GM23248 (cell line): ENCODE results near the gene THSD4. TPM values are rescaled to one million over a fixed set of nuclear protein-coding genes. Genes with fewer than 3 reads are reported as not detected.

Experiments used
- DNase-seq: peaks from one replicate; pipeline ENCODE4 v3.0.0-alpha.2; 2015
- H2AFZ ChIP-seq: fragments of 200-600 bp; sonication (generic); 2 replicates; pipeline ENCODE4 v1.6.1; 2016; ENCODE audit warnings: antibody characterized with exemption
- H3F3A ChIP-seq: fragments of 200-600 bp; sonication (generic); 2 replicates; pipeline ENCODE4 v1.6.1; 2016; ENCODE audit warnings: mild to moderate bottlenecking, antibody characterized with exemption, mixed run types; ENCODE audit not compliant: insufficient read depth
- H3K27ac ChIP-seq: fragments of 200-600 bp; sonication (generic); 2 replicates; pipeline ENCODE4 v1.5.1; 2016; ENCODE audit warnings: mild to moderate bottlenecking
- H3K27me3 ChIP-seq: fragments of 200-600 bp; sonication (generic); replicated peaks from 2 replicates; pipeline ENCODE4 v1.6.1; 2016; ENCODE audit warnings: mild to moderate bottlenecking; ENCODE audit not compliant: insufficient read depth
- H3K36me3 ChIP-seq: fragments of 200-600 bp; sonication (generic); 2 replicates; pipeline ENCODE4 v1.6.1; 2016; ENCODE audit warnings: low read depth, mild to moderate bottlenecking
- H3K4me1 ChIP-seq: fragments of 200-600 bp; sonication (generic); 2 replicates; pipeline ENCODE4 v1.6.1; 2016; ENCODE audit warnings: mild to moderate bottlenecking; ENCODE audit not compliant: insufficient read depth
- H3K4me2 ChIP-seq: fragments of 200-600 bp; sonication (generic); one replicate; pipeline ENCODE4 v1.6.1; 2016; ENCODE audit warnings: mild to moderate bottlenecking; ENCODE audit not compliant: unreplicated experiment
- H3K4me3 ChIP-seq: fragments of 200-600 bp; sonication (generic); 2 replicates; pipeline ENCODE4 v1.5.1; 2016; ENCODE audit warnings: mild to moderate bottlenecking
- H3K79me2 ChIP-seq: fragments of 200-600 bp; sonication (generic); 2 replicates; pipeline ENCODE4 v1.6.1; 2016; ENCODE audit warnings: mild to moderate bottlenecking; ENCODE audit not compliant: insufficient read depth
- H3K9ac ChIP-seq: fragments of 200-600 bp; sonication (generic); 2 replicates; pipeline ENCODE4 v1.6.1; 2016; ENCODE audit warnings: mild to moderate bottlenecking
- H3K9me2 ChIP-seq: fragments of 200-600 bp; sonication (generic); 2 replicates; pipeline ENCODE4 v1.6.1; 2016; ENCODE audit warnings: mixed run types, mild to moderate bottlenecking, moderate library complexity; ENCODE audit not compliant: insufficient read depth
- H3K9me3 ChIP-seq: fragments of 200-600 bp; sonication (generic); one replicate; pipeline ENCODE4 v1.6.1; 2017; ENCODE audit warnings: low read depth
- H4K20me1 ChIP-seq: fragments of 200-600 bp; sonication (generic); 2 replicates; pipeline ENCODE4 v1.6.0; 2016; ENCODE audit not compliant: insufficient read depth
- EZH2 ChIP-seq: fragments of 200-600 bp; sonication (generic); IDR thresholded peaks from 2 replicates; pipeline ENCODE4 v1.6.1; 2018; ENCODE audit warnings: antibody characterized with exemption, mild to moderate bottlenecking; ENCODE audit not compliant: insufficient read depth, poor library complexity, severe bottlenecking
- EZH2phosphoT487 ChIP-seq: fragments of 200-600 bp; sonication (generic); IDR thresholded peaks from 2 replicates; pipeline ENCODE4 v1.6.1; 2018; ENCODE audit warnings: antibody characterized with exemption, moderate library complexity, mild to moderate bottlenecking, low read depth; ENCODE audit not compliant: insufficient read depth
- WGBS, 2 experiments: methylation state at CpG; one replicate each; pipeline ENCODE4 v1.1.6; 2015 to 2017; ENCODE audit warnings: low lambda C conversion rate in 2 of 2, low coverage in 1 of 2; ENCODE audit errors: missing lambda C conversion rate in 2 of 2; 5-methylcytosine and 5-hydroxymethylcytosine counted together
- in situ Hi-C: fragments of 300-500 bp; cut with MboI; formaldehyde crosslinking; loops from 2 replicates; pipeline ENCODE4 v1.15.0; 2020
- polyA plus RNA-seq: library from polyadenylated mRNA; unstranded; fragments of >200 nt; fragmentation: Nextera tagmentation; extraction: Ambion mirVana; gene quantifications from 2 replicates; pipeline ENCODE4 v1.2.1, GENCODE V29; 2016
- total RNA-seq: library from RNA; depleted of rRNA; stranded (reverse); fragments of >200 nt; shearing (Covaris generic); gene quantifications from 2 replicates; pipeline ENCODE4 v1.2.3, GENCODE V29; 2014

Gene THSD4
- total and polyA plus RNA-seq, 2 experiments from 2014 or later: 14.2 to 58.9 TPM

DNA sequence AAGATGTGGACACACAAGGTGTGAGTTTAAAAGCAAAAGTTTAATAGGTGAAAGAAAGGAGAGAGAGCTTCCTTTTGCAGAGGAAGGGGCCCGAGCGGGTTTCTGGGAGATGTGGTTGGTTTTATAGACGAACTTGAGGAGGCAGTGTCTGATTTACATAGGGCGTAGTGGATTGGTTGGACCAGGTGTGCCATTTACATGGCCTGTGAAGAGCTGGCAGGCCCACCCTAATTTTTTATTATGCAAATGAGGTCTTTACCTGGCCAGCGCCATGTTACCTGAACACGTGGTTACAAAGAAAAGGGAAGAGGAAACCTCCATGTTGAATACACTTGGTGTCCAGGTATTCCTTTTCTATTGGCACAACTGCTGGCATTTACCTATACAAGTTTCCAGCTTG is 42.8 kb upstream of the THSD4 start:
- no peak for DNase-seq
- H3K4me3 ChIP-seq: no peak overlapping the region
- H3K9me2 ChIP-seq: no peaks in the 10 kb centered on the region
- no peak overlapping the region for H3K27ac ChIP-seq
- H3K36me3 ChIP-seq: no peaks in the 10 kb centered on the region
- peaks cover 8% of the 10 kb centered on the region for H3F3A ChIP-seq
- H3K27me3 ChIP-seq: no peaks in the 10 kb centered on the region
- H3K4me1 ChIP-seq: peaks cover 31% of the 10 kb centered on the region
- H3K9me3 ChIP-seq: no peaks in the 10 kb centered on the region
- no peak for TF ChIP-seq EZH2
- TF ChIP-seq EZH2phosphoT487: no peak
- H3K4me2 ChIP-seq: no peak overlapping the region
- H3K9ac ChIP-seq: no peak overlapping the region
- H2AFZ ChIP-seq: no peak overlapping the region
- H4K20me1 ChIP-seq: no peaks in the 10 kb centered on the region
- 89 to 95% methylated on average over 6 of the region's 6 CpGs for WGBS, 2 experiments
- H3K79me2 ChIP-seq: no peaks in the 10 kb centered on the region
- in situ Hi-C loops: no loop called here

DNA sequence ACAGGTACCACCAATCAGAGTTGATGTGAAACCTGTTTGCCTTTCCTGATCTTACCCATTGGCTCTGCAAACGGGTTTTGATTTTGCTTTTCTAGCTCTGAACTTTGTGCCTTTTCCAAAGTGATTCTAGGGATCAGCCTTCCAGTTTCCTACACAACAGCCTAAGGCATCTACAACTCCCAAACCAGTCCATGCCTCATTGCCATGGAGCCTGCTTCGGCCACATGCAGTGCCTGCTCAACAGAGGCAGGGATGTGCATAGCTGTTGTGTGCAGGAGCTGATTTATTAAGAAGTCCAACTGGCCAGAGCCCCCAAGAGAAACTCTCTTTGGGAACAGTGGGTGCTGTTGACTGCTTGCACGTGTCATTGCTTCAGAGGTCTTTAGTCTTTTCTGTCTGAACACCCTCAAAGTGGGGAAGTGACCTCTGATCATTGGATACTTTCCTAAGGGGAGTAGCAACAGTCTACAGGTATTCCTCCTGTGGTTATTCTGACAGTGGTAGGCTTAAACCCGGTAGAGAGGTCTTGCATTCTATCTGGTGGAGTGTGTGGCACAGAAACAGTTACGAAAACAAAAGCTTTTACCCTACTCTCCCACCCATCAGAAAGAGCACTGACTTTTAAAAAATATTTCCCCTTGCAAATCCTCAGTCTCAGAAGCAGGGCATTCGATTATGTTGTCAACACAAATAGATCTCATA is 36.6 kb upstream of the THSD4 start:
- Histone ChIP-seq H3K36me3 (no peaks in the 10 kb centered on the region), H3K4me3 (no peak overlapping the region), H4K20me1 (no peaks in the 10 kb centered on the region), H3K9ac (peak overlapping the region; percentile 81), H3K9me2 (no peaks in the 10 kb centered on the region), H3K4me1 (peaks cover 43% of the 10 kb centered on the region), H3K4me2 (peak overlapping the region; percentile 33), H3F3A (peaks cover 32% of the 10 kb centered on the region), H3K27ac (peak overlapping the region; percentile 100), H3K27me3 (no peaks in the 10 kb centered on the region), H3K79me2 (no peaks in the 10 kb centered on the region), H2AFZ (no peak overlapping the region), H3K9me3 (no peaks in the 10 kb centered on the region)
- in situ Hi-C loops: no loop called here
- WGBS, 2 experiments: 77 to 79% methylated on average over 6 of the region's 6 CpGs
- no peak for DNase-seq
- TF ChIP-seq EZH2phosphoT487 (no peak), EZH2 (no peak)

DNA sequence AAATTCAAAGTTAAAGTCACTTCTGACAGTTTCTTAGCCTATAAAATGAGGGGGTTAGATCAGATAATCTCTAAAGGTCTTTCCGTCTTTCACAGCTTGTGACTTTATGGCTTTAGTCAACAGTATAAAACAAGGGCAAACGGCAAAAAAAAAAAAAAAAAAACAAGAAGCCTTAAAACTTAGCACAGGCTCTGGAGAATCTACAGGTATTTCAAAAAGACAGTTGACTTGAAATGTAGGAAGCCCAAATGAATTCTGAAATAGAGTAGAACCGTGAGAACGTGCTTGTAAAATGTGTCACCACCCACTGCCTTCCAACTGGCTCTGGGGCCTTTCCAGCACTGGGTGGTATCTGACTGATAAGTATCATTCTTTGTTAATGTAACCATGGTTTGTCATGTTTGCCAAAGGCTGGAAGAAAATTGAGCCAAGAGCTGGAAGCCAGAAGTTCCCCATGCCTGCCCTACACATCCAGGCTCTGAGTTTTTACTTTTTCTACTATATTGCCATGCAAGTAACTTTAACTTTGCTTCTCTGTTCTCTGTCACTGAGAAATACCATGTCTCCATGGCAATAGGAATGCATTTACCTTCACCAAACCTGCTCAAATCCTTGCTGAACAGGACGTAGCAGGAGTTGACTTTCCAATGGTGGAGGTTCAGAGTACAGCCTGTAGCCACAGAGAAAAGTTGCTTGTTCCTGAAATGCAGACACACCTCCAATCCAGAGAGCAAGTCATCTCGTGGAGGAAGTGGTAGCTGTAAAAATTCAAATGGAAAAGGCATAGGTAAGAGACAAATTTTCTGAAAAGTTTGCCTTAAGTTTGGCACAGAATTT is 35.8 kb upstream of the THSD4 start:
- peak overlapping the region; percentile 81 for H3K9ac ChIP-seq
- peaks cover 35% of the 10 kb centered on the region for H3F3A ChIP-seq
- peak overlapping the region; percentile 22 for H3K4me3 ChIP-seq
- H3K79me2 ChIP-seq: no peaks in the 10 kb centered on the region
- H4K20me1 ChIP-seq: no peaks in the 10 kb centered on the region
- no peak for TF ChIP-seq EZH2
- TF ChIP-seq EZH2phosphoT487: no peak
- H3K36me3 ChIP-seq: no peaks in the 10 kb centered on the region
- no peaks in the 10 kb centered on the region for H3K9me3 ChIP-seq
- H2AFZ ChIP-seq: no peak overlapping the region
- peak; percentile 96 for DNase-seq
- in situ Hi-C loops: no loop called here
- peak overlapping the region; percentile 100 for H3K27ac ChIP-seq
- H3K9me2 ChIP-seq: no peaks in the 10 kb centered on the region
- H3K27me3 ChIP-seq: no peaks in the 10 kb centered on the region
- 35 to 50% methylated on average over 5 to 6 of the region's 6 CpGs for WGBS, 2 experiments
- peaks cover 46% of the 10 kb centered on the region for H3K4me1 ChIP-seq
- peak overlapping the region; percentile 64 for H3K4me2 ChIP-seq

DNA sequence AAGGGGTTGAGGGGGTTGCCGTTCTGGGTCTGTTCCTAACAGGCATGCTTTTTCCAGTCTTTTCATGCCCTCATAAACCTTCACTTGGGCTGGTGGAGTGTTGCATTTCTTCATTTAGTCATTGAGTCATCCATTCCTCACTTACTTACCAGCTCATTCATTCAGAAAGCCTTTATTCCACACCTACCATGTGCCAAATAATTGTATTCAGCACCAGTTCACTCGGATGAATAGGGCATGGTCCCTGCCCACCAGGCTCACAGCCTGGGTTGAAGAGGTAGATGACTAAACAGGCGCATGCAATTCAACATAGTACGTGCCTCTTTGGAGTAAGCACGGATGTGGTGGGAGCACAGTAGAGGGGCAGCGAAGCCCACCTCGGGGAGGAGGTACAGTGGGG is 35.1 kb upstream of the THSD4 start:
- Histone ChIP-seq H2AFZ (no peak overlapping the region), H3F3A (peaks cover 35% of the 10 kb centered on the region), H3K27me3 (no peaks in the 10 kb centered on the region), H3K4me2 (peak overlapping the region; percentile 64), H3K36me3 (no peaks in the 10 kb centered on the region), H3K9me2 (no peaks in the 10 kb centered on the region), H3K4me3 (peak overlapping the region; percentile 22; the same call in 1 of the 2 replicates), H3K9me3 (no peaks in the 10 kb centered on the region), H3K79me2 (no peaks in the 10 kb centered on the region), H4K20me1 (no peaks in the 10 kb centered on the region), H3K27ac (peak overlapping the region; percentile 100), H3K4me1 (peaks cover 46% of the 10 kb centered on the region), H3K9ac (peak overlapping the region; percentile 81)
- TF ChIP-seq EZH2 (no peak), EZH2phosphoT487 (no peak)
- peak; percentile 78 for DNase-seq
- in situ Hi-C loops: no loop called here
- 75 to 76% methylated on average over 7 of the region's 7 CpGs for WGBS, 2 experiments
